ENCODE data around the gene VRK1. TPM values are rescaled to one million over a fixed set of nuclear protein-coding genes. Genes with fewer than 3 reads are reported as not detected.
A peak's percentile ranks its signal among the peaks of the same experiment; 100 is the strongest.

VRK1 gene
- total and polyA plus RNA-seq, 2 experiments from 2014 or later = 16.2 to 22.8 TPM

DNA sequence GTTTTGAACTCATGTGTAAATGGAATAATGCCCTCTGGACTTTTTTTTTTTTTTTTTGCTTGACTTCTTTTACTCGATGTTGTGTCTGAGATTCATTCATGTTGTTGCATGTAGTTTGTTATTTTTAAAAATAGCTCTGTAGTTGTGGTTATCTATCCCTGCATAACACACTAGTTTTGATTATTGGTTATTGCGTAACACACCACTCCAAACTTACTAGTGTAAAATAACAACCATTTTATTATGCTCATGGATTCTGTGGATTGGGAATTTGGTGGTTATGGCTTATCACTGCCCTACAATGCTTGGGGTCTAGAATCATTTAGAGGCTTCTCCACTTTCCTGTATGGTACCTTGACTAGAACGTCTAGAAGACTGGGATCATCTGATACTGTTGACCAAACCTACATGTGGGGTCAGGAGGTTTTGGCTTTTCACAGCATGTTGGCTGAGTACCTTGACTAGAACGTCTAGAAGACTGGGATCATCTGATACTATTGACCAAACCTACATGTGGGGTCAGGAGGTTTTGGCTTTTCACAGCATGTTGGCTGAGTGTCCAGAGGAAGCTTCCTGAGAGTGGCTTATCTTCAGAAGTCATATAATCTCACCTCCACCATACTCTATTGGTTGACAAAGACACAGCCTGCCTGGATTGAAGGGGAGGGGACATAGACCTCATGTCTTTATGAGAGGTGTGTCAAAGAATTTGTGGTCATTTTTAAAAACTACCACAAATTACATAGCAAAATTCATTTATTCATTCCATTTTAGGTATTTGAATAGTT is 11.6 kb downstream of the VRK1 start:
- no peak overlapping the region for H3K27ac ChIP-seq
- no peaks in the 10 kb centered on the region for H3K9me3 ChIP-seq (ENCODE audit: low read depth)
- H3K27me3 ChIP-seq = no peaks in the 10 kb centered on the region
- H3K4me3 ChIP-seq = no peak overlapping the region
- no peak for DNase-seq (ENCODE audit: low read depth in 1 of 2, low spot score in 1 of 2)
- no peaks in the 10 kb centered on the region for H3K36me3 ChIP-seq
- TF ChIP-seq, protein P1, sequence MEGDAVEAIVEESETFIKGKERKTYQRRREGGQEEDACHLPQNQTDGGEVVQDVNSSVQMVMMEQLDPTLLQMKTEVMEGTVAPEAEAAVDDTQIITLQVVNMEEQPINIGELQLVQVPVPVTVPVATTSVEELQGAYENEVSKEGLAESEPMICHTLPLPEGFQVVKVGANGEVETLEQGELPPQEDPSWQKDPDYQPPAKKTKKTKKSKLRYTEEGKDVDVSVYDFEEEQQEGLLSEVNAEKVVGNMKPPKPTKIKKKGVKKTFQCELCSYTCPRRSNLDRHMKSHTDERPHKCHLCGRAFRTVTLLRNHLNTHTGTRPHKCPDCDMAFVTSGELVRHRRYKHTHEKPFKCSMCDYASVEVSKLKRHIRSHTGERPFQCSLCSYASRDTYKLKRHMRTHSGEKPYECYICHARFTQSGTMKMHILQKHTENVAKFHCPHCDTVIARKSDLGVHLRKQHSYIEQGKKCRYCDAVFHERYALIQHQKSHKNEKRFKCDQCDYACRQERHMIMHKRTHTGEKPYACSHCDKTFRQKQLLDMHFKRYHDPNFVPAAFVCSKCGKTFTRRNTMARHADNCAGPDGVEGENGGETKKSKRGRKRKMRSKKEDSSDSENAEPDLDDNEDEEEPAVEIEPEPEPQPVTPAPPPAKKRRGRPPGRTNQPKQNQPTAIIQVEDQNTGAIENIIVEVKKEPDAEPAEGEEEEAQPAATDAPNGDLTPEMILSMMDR (IDR thresholded peaks at IDR 0.05; ENCODE audit: low read depth, low read length) = no peak
- no peaks in the 10 kb centered on the region for H3K4me1 ChIP-seq (ENCODE audit: low read depth)

DNA sequence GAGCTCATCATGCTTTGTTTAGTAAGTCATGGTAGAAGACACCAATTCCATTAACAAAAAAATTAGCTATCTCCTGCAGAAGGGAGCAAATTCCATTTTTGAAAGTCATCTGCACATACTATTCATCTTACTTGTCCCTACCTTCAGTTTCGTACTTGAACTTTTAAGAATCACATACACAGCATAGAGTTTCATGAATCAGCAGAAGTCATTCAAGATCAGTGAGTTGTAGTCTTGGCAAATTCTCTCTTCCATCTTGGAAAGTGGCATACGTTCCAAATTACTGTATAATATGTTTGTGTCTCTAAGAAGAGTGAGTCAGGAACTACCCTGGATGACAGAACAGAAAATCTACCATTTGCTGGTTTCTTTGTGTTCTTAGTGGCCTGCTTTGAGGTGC is 14.1 kb downstream of the VRK1 start:
- peak in 1 of 2 donors; percentile 48 for DNase-seq (ENCODE audit: low read depth in 1 of 2, low spot score in 1 of 2)
- no peaks in the 10 kb centered on the region for H3K9me3 ChIP-seq (ENCODE audit: low read depth)

DNA sequence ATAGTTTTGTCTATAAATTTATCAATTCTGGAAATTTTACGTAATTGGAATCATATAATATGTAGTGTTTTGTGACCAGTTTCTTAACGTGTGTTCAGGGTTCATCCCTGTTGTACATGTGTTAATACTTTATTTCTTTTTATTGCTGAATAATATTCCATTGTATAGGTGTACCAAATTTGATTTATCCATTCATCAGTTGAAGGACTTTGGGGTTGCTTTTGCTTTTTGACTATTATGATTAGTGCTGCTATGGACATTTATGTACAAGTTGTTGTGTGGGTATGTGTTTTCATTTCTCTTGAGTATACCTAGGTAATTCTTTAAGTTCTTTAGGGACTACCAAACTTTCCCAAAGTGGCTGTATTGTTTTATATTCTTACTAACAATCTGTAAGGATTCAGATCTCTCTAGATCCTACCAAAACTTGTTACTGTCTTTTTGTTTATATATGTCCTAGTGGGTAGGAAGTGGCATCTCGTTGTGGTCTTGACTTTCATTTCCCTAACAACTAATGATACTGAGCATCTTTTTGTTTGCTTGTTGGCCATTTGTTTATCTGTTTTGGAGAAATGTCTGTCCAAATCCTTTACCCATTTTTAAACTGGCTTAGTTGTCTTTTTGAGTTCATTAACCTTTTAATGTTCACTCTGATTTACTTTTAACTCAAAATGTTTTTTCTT is 14.9 kb downstream of the VRK1 start:
- Histone ChIP-seq H3K27me3 (no peaks in the 10 kb centered on the region), H3K9me3 (ENCODE audit: low read depth) (no peaks in the 10 kb centered on the region), H3K4me1 (ENCODE audit: low read depth) (peaks cover 2% of the 10 kb centered on the region), H3K4me3 (no peak overlapping the region), H3K36me3 (no peaks in the 10 kb centered on the region), H3K27ac (no peak overlapping the region)
- TF ChIP-seq, protein P1 (IDR thresholded peaks at IDR 0.05; ENCODE audit: low read depth, low read length) = no peak
- no peak for DNase-seq (ENCODE audit: low read depth in 1 of 2, low spot score in 1 of 2)

More for the DNA sequence above, 14.1 kb downstream of the VRK1 start:
- TF ChIP-seq, protein P1 (IDR thresholded peaks at IDR 0.05; ENCODE audit: low read depth, low read length) = no peak
- no peaks in the 10 kb centered on the region for H3K4me1 ChIP-seq (ENCODE audit: low read depth)
- no peaks in the 10 kb centered on the region for H3K27me3 ChIP-seq
- H3K4me3 ChIP-seq = no peak overlapping the region
- no peak overlapping the region for H3K27ac ChIP-seq
- H3K36me3 ChIP-seq = no peaks in the 10 kb centered on the region

DNA sequence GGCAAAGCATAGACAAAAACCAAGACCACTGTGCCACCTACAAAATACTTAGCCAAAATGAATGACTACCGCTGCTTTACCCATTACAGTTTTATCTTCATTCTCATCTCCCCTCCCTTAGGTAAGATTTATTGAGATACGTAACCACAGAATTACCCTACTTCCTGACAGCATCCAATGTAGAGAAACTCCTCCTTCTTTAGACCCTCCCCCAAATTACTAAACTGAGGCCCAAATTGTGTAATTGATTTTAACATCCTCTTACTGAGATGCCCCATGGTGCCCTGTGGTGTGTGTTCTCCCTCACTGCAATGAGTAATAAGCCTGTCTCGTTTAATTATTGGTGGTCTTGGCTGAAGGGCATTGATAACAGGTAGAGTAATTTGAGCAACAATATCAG is 19.1 kb downstream of the VRK1 start:
- DNase-seq (ENCODE audit: low read depth in 1 of 2, low spot score in 1 of 2) = no peak
- TF ChIP-seq, protein P1 (IDR thresholded peaks at IDR 0.05; ENCODE audit: low read depth, low read length) = no peak
- H3K27ac ChIP-seq = no peak overlapping the region
- H3K36me3 ChIP-seq = no peaks in the 10 kb centered on the region
- peaks cover 20% of the 10 kb centered on the region for H3K4me1 ChIP-seq (ENCODE audit: low read depth)
- H3K4me3 ChIP-seq = no peak overlapping the region
- H3K27me3 ChIP-seq = no peaks in the 10 kb centered on the region
- H3K9me3 ChIP-seq (ENCODE audit: low read depth) = no peaks in the 10 kb centered on the region

DNA sequence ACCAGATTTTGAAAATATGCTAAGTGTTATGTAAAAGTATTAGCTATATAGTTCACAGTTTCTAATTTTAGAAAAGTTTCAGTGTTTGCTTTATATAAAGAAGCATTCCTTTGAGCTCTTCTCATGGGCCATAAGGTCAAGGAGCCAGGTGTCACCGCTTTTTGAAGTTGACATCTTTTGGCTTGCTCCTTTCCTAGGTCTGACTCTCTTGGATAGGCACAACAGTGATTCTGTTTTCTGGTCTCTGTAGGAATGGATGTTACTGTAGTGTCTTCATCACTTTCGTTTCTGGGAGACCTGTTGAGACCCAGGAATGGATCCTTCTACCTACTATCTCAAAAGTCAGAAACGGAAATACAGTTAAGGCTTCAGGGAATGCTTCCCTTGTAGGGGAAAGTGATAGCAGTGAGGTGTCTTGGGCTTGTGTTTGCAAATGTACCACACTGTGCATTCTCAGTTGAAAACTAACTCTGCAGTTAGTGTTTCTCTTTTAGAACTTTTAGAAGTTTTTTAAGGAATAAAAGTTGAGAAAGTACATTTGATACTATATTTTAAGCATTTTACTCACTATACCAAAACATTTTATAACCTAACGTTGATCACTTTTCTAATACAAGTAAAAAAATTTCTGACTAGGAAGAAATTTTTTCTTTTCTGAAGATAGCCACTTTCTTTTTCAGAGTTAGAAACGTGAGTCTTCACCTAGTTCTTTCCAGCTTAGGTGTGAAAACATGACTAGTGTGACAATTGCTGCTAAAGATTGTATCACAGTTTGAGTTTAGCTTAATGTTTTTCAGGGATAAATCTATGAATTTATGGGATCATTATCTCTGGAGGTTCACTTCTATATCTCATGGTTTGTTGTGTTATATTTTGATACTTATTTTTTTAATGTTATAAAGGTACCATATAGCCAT is 20.8 kb downstream of the VRK1 start:
- no peaks in the 10 kb centered on the region for H3K36me3 ChIP-seq
- DNase-seq (ENCODE audit: low read depth in 1 of 2, low spot score in 1 of 2) = peak in 1 of 2 donors; percentile 52
- H3K27me3 ChIP-seq = no peaks in the 10 kb centered on the region
- no peaks in the 10 kb centered on the region for H3K9me3 ChIP-seq (ENCODE audit: low read depth)
- peak overlapping the region; percentile 72 for H3K27ac ChIP-seq
- TF ChIP-seq, protein P1 (IDR thresholded peaks at IDR 0.05; ENCODE audit: low read depth, low read length) = no peak
- H3K4me3 ChIP-seq = no peak overlapping the region
- H3K4me1 ChIP-seq (ENCODE audit: low read depth) = peaks cover 20% of the 10 kb centered on the region

Data from cardiac muscle cell (in vitro differentiated cells and primary cell).